Stimulated activated memory B cell treated with anti-CD40 and anti-IgM and Interleukin-4, amounts not matched to agents 10 μg/mL and 1 μg/mL and 100 μg/mL, for 72 hours (primary cell): ENCODE measurements around the gene CFAP61.
A peak's percentile ranks its signal among the peaks of the same experiment; 100 is the strongest.

ENCODE experiments used
- ATAC-seq: fragments of 150-1000 bp; cut with Tn5 transposase; 2 replicates; pipeline ENCODE4 v1.10.0; 2021
- H3K27ac Mint-ChIP-seq: one replicate; pipeline ENCODE4 v1.8.0; 2022; ENCODE audit warnings: mild to moderate bottlenecking, mixed read lengths
- H3K27me3 Mint-ChIP-seq: one replicate; pipeline ENCODE4 v1.8.0; 2022; ENCODE audit warnings: mixed read lengths
- H3K36me3 Mint-ChIP-seq: one replicate; pipeline ENCODE4 v1.8.0; 2022; ENCODE audit warnings: mixed read lengths
- H3K4me1 Mint-ChIP-seq: one replicate; pipeline ENCODE4 v1.8.0; 2022; ENCODE audit warnings: mixed read lengths
- H3K4me3 Mint-ChIP-seq: one replicate; pipeline ENCODE4 v1.8.0; 2022; ENCODE audit warnings: mild to moderate bottlenecking, moderate library complexity, mixed read lengths
- H3K9me3 Mint-ChIP-seq: one replicate; pipeline ENCODE4 v1.8.0; 2022; ENCODE audit warnings: mixed read lengths

The CFAP61 gene

GRCh38 chr20:20199361-20200160 lies 147.2 kb downstream of the CFAP61 start:
- Mint-ChIP-seq H3K9me3 (no peaks in the 10 kb centered on the region), H3K4me3 (no peak overlapping the region), H3K4me1 (no peaks in the 10 kb centered on the region), H3K27me3 (peaks cover 43% of the 10 kb centered on the region), H3K36me3 (no peaks in the 10 kb centered on the region), H3K27ac (no peak overlapping the region)
- peak; percentile 29 for ATAC-seq

DNA sequence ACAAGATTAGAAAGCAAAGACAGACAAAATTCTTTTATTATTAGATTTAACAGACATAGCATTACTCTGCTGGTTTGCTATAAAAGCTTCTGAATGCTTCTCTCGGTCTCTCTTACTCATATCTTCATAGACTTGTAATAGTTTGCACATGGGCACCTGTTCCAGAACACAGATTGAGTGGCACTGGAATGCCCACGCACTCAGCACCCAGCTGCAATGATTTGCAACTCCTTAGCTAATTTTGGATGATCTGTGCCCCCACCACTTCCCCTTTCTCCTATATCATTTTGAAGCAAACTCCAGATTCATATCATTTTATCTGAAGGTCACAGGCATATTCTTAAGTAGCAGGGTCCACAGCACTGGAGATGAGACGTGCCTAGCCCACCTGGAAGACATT lies 148.8 kb downstream of the CFAP61 start:
- Mint-ChIP-seq H3K27me3 (peaks cover 41% of the 10 kb centered on the region), H3K4me1 (no peaks in the 10 kb centered on the region), H3K9me3 (no peaks in the 10 kb centered on the region), H3K36me3 (no peaks in the 10 kb centered on the region), H3K27ac (no peak overlapping the region), H3K4me3 (no peak overlapping the region)
- ATAC-seq, result peak; percentile 51

- no peak for ATAC-seq
- H3K4me1 Mint-ChIP-seq, result no peaks in the 10 kb centered on the region
- no peak overlapping the region for H3K4me3 Mint-ChIP-seq
- no peaks in the 10 kb centered on the region for H3K36me3 Mint-ChIP-seq
- H3K27ac Mint-ChIP-seq, result no peak overlapping the region
- H3K27me3 Mint-ChIP-seq, result peaks cover 35% of the 10 kb centered on the region
- no peaks in the 10 kb centered on the region for H3K9me3 Mint-ChIP-seq
Observed at GRCh38 chr20:20201639-20202038, 149.3 kb downstream of the CFAP61 start.

DNA sequence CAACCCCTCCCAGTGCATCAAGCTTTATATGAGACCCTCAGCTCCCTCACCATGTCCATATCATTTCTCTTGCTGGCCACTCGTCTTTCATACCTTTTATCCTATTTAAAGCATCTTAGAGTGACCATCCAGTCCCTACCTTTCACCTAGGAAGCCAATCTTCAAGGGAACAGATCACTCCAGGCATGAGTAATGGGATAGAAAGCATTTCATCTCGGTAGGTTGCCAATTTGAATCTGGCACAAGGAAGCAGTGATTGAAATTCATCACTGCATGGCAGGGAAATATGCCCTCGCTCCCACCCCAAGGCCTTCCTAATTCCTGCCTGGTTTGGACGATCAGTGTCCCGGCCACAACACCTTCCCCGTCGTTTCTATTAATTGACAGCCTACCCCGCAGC lies 150.4 kb downstream of the CFAP61 start:
- H3K9me3 Mint-ChIP-seq, result no peaks in the 10 kb centered on the region

DNA sequence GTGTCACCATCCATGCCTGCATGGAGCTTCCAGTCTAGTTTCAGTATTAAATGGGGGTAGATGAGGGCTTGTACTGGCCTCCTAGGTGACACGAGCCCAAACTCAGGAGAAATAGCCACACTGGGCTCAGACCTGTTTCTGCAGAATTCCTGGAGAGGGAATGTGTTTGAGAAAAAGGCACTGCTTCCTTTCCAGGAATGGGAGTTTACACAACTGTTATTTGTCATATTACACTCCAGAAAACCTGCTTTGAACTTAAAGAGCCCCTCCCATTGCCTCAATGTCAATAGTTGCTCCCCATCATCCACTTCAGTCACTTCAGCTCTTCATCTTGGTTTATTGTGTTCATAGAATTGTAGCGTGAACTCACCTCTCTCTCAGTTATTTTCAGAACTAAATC lies 151.5 kb downstream of the CFAP61 start:
- peaks cover 43% of the 10 kb centered on the region for H3K27me3 Mint-ChIP-seq
- no peak overlapping the region for H3K4me3 Mint-ChIP-seq
- ATAC-seq, result no peak
- no peak overlapping the region for H3K27ac Mint-ChIP-seq
- no peaks in the 10 kb centered on the region for H3K36me3 Mint-ChIP-seq
- peaks cover 4% of the 10 kb centered on the region for H3K4me1 Mint-ChIP-seq
- no peaks in the 10 kb centered on the region for H3K9me3 Mint-ChIP-seq

More for the DNA sequence above, 150.4 kb downstream of the CFAP61 start:
- H3K36me3 Mint-ChIP-seq, result no peaks in the 10 kb centered on the region
- no peak overlapping the region for H3K27ac Mint-ChIP-seq
- H3K4me1 Mint-ChIP-seq, result peaks cover under 1% of the 10 kb centered on the region
- H3K4me3 Mint-ChIP-seq, result no peak overlapping the region
- peaks cover 34% of the 10 kb centered on the region for H3K27me3 Mint-ChIP-seq
- no peak for ATAC-seq

DNA sequence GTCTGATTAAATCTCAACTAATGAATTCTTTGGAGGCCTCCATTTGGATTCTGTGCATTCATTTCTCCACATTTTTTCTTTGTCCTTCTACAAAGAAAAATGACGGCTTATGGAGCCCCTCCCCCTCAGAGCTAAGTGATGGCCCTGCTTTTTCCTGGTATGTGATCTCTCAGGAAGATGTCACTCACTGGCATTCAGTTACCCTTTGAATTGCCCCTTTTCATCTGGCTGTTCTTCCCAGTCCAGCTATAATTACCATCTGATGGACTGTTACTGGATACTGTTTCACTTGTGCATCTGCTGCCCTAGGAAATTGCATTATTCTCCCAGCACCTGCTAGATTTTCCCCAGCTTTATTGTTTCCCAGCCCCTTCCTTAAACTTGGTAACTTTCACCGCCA lies 151.9 kb downstream of the CFAP61 start:
- Mint-ChIP-seq H3K27me3 (peaks cover 42% of the 10 kb centered on the region), H3K9me3 (no peaks in the 10 kb centered on the region), H3K4me1 (peaks cover 4% of the 10 kb centered on the region), H3K27ac (no peak overlapping the region), H3K36me3 (no peaks in the 10 kb centered on the region), H3K4me3 (no peak overlapping the region)
- ATAC-seq, result no peak

DNA sequence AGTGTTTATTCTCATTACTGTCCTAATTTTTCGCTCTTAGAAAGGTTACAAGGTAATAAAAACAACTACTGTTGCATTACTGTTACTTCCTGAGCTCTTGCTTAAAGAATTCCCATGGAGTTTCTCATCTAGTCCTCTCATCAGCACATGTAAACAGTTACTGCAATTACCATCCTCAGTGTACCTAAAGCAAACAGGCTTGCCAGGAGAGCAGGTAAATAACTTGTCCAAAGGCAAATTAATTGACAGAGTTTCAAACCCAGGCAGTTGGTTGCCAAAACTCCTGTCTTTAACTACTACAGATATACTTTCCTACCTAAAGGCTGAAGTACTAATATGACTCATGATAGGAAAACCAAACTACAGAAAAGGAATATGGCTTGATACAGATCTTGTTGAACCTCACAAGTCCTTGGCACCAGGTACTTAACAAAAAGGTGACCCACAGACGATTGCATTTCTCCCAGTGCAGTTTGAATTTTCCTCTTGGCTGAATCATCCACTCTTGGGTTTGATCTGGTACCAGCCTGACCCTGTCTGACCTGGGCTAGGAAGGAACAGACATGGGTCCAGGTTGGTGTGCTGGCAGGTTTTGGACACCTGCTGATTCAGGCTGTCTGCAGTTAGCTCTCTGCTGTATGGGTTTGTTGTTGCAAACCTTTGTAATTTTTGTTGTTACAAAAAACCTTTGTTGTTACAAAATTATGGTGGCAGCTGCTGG lies 153.0 kb downstream of the CFAP61 start:
- Mint-ChIP-seq H3K27me3 (peaks cover 42% of the 10 kb centered on the region), H3K27ac (no peak overlapping the region), H3K4me3 (no peak overlapping the region), H3K4me1 (peaks cover 4% of the 10 kb centered on the region), H3K36me3 (no peaks in the 10 kb centered on the region), H3K9me3 (no peaks in the 10 kb centered on the region)
- ATAC-seq, result no peak

DNA sequence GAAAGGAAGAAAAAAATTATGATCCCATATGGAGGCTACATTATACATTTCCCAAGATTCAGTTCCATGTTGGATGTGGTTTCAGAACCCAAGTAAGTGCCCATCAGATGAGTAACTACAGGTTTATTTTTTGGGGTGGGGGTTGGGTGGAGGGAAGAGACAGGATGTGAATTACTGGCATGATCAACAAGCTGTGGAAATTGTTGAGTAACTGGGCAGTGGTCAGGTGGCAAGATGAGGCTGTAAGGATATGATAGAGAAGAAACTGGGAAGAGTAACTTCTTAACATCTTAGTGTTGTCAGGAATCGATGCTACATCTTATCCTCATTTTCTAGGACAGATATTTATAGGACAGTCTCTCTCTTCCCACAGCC lies 153.5 kb downstream of the CFAP61 start:
- Mint-ChIP-seq H3K27ac (no peak overlapping the region), H3K9me3 (no peaks in the 10 kb centered on the region), H3K4me3 (no peak overlapping the region), H3K27me3 (peaks cover 44% of the 10 kb centered on the region), H3K4me1 (peaks cover 4% of the 10 kb centered on the region), H3K36me3 (no peaks in the 10 kb centered on the region)
- ATAC-seq, result no peak

- no peaks in the 10 kb centered on the region for H3K9me3 Mint-ChIP-seq
- H3K4me1 Mint-ChIP-seq, result peaks cover 4% of the 10 kb centered on the region
- H3K36me3 Mint-ChIP-seq, result no peaks in the 10 kb centered on the region
- peaks cover 44% of the 10 kb centered on the region for H3K27me3 Mint-ChIP-seq
- H3K4me3 Mint-ChIP-seq, result no peak overlapping the region
- no peak for ATAC-seq
- no peak overlapping the region for H3K27ac Mint-ChIP-seq
Observed at GRCh38 chr20:20206788-20207187, 154.5 kb downstream of the CFAP61 start.

DNA sequence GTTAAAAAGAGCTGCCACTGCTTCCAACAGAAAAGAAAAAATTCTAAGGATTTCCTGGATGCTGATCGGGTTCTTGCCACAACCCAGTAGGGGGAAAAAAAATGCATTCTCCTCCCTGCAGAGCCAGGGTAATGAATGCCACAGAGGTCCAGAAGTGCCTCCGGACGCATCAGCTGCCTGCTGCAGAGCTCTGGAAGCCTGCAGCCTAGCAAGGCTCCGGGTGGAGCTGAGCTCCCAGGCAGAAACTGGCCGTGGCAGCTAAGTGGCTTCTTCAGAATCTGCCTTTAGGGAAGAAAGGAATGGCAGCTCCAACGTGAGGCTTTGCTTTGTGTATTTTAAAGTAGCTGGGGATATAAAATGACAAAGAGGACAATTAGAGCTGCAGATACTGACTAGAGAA lies 155.0 kb downstream of the CFAP61 start:
- H3K27ac Mint-ChIP-seq, result no peak overlapping the region
- ATAC-seq, result no peak
- H3K36me3 Mint-ChIP-seq, result no peaks in the 10 kb centered on the region
- peaks cover 4% of the 10 kb centered on the region for H3K4me1 Mint-ChIP-seq
- no peaks in the 10 kb centered on the region for H3K9me3 Mint-ChIP-seq
- H3K27me3 Mint-ChIP-seq, result peaks cover 44% of the 10 kb centered on the region
- no peak overlapping the region for H3K4me3 Mint-ChIP-seq

- no peak overlapping the region for H3K27ac Mint-ChIP-seq
- H3K4me1 Mint-ChIP-seq, result peaks cover 4% of the 10 kb centered on the region
- H3K36me3 Mint-ChIP-seq, result no peaks in the 10 kb centered on the region
- H3K27me3 Mint-ChIP-seq, result peaks cover 44% of the 10 kb centered on the region
- H3K9me3 Mint-ChIP-seq, result no peaks in the 10 kb centered on the region
- no peak overlapping the region for H3K4me3 Mint-ChIP-seq
- ATAC-seq, result no peak
Observed at GRCh38 chr20:20207872-20208271, 155.5 kb downstream of the CFAP61 start.

DNA sequence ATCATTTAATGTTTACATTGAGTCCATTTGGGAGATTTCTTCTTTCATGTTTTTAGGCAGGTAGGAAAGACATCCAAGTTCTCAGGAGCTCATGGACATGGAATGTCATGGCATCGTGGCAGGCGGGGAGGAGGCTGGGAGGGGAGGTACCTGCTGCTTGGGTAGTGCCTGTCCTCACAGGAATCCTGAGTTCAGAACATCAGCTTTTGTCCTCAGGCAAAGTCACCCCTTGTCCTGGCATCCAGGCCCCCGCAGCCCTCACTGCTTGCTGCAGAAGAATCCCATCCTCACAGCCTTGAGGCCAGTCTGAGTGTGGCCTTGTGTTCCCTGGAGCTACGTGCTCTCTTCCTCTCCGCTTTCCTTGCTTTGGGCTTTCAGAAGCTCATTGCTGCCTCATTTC lies 157.4 kb downstream of the CFAP61 start:
- ATAC-seq, result no peak
- Mint-ChIP-seq H3K4me1 (peaks cover 4% of the 10 kb centered on the region), H3K36me3 (no peaks in the 10 kb centered on the region), H3K9me3 (no peaks in the 10 kb centered on the region), H3K27me3 (peaks cover 38% of the 10 kb centered on the region), H3K4me3 (no peak overlapping the region), H3K27ac (no peak overlapping the region)

- ATAC-seq, result no peak
- no peaks in the 10 kb centered on the region for H3K36me3 Mint-ChIP-seq
- H3K9me3 Mint-ChIP-seq, result no peaks in the 10 kb centered on the region
- H3K4me3 Mint-ChIP-seq, result no peak overlapping the region
- peaks cover 4% of the 10 kb centered on the region for H3K4me1 Mint-ChIP-seq
- peaks cover 38% of the 10 kb centered on the region for H3K27me3 Mint-ChIP-seq
- H3K27ac Mint-ChIP-seq, result no peak overlapping the region
Observed at GRCh38 chr20:20210327-20210726, 158.0 kb downstream of the CFAP61 start.

DNA sequence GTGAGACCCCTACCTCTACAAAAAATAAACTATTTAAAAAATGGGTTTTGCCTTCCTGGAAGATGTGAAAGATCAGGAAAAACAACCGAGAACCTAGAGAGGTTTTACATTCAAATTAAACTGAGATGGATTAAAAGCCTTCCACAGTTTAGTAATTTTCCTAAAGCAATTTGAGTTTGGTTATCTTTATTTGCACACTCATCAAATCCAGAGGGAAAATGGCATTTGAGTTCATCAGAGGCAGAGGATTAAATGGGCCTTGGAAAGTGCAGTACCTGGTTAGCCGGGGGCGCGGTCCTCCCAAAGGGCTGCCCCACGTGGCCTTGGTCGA lies 158.6 kb downstream of the CFAP61 start:
- Mint-ChIP-seq H3K4me1 (peaks cover 4% of the 10 kb centered on the region), H3K4me3 (no peak overlapping the region), H3K27ac (no peak overlapping the region), H3K36me3 (no peaks in the 10 kb centered on the region), H3K27me3 (peaks cover 38% of the 10 kb centered on the region), H3K9me3 (no peaks in the 10 kb centered on the region)
- ATAC-seq, result no peak

GRCh38 chr20:20211274-20211987 lies 159.1 kb downstream of the CFAP61 start:
- H3K27me3 Mint-ChIP-seq, result peaks cover 38% of the 10 kb centered on the region
- ATAC-seq, result no peak
- no peaks in the 10 kb centered on the region for H3K36me3 Mint-ChIP-seq
- peaks cover 4% of the 10 kb centered on the region for H3K4me1 Mint-ChIP-seq
- H3K27ac Mint-ChIP-seq, result no peak overlapping the region
- no peak overlapping the region for H3K4me3 Mint-ChIP-seq
- H3K9me3 Mint-ChIP-seq, result no peaks in the 10 kb centered on the region
